Stromal cell of bone marrow (primary cell): ENCODE measurements around the gene FRMD4B.

Source experiments
- DNase-seq: peaks from one replicate; pipeline ENCODE4 v3.0.0-alpha.2; 2012; ENCODE audit warnings: low read depth

Gene FRMD4B

GRCh38 chr3:69385723-69386555 is at the start of gene FRMD4B:
Gene FRMD4B (minus strand): TSS chr3:69386088. CDS start chr3:69385989, 99 bp downstream.
- DNase-seq: no peak

DNA sequence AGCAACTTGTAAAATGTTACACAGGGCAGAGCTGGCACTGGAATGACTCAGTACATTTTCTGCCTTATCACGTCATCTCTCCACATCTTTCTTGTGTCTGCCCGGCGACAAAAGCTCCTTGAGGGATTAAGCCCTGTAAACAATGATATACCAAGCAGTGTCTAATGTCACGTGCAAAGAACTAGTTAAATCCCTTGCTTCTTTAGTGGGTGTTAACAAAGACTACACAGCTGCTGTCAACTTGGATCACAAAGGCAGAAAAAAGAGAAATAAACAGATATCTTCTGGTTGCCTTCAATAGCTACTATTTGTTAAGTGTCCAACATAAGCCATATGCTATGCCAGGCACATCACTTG is 48.1 kb upstream of the FRMD4B start:
- DNase-seq: no peak

DNA sequence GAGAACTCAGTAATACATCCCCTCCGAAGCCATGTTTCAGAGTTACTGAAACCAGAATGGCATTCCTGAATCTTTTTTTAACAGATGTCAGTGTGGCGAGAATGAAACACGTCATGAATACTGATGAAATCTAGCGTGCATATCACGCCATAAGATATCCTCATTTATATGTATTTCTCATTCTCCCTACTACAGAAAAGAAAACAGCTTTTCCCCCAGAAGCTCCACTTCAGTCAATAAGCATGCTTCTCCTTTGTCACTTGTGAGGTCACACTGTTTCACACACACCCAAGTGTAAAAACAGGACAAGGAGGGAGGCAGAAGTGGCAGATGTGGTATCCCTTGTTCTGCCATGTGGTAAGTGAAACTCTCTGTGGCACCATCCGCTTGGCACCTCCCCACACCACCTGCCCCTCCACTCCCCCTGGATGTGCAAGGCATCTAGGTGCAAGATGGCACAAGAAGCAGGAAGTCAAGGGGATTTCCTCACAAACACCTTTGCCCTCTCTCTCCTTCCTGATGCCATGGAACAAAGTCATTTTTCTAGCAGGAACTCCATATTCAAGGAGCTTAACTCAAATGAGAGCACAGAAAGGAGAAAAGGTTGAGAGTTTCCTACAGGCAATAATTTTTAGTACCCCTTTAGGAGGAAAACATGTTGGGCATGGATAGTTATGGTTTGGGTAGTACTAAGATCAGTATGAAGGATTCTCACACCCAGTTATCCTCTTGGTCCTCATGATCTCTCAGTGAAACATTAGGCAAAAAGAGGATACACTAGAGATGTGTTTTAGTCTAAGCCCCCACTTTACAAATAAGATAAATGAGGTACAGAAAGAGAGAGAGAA is 47.5 kb upstream of the FRMD4B start:
- no peak for DNase-seq

GRCh38 chr3:69428657-69429255 is 42.9 kb upstream of the FRMD4B start:
- DNase-seq: no peak

DNA sequence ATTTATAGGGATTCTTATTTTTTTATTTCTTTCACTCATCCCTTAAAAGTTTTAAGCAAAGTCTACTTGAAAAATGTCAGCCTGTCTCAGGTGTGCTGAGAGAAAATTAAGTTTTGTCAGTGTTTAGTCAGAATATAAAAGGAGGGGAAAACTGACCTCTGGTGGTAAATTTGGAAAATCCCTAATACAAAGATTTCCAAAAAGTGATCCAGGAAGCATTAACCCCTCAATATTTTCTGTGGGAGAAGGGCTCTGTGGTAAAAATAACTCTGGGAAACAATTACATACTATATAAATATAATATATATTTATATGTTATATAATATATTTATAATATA is 41.0 kb upstream of the FRMD4B start:
- DNase-seq: no peak

DNA sequence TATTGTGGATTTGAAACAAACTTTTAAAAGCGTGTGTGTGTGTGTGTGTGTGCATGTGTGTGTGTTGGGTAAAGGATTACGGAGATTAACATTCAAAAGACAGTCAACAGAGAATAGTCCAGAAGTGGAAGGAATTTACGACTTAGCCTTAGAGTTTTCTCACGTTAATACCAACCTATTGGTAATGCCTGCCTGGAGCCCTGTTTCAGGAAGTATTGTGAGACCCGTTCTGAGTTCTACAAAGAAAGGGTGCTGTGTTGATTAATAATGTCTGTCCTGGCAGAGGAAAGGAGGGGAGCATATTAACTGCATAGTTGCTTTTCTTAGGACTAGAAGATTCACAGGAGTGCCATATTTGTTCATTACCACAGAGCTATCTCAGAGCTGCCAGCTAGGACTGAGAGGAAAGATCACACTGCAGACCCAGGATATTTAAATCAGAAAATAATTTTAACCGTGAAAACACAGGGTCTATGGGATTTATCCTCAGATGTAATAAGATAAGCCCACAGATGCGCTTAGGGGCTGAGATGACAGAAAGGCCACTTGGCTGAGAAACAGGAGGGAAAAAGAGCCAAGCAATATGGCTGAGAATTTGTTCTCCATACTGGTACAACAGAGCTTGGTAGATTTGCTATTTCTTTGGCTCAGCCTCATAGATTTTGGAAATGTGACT is 40.5 kb upstream of the FRMD4B start:
- DNase-seq: no peak

DNA sequence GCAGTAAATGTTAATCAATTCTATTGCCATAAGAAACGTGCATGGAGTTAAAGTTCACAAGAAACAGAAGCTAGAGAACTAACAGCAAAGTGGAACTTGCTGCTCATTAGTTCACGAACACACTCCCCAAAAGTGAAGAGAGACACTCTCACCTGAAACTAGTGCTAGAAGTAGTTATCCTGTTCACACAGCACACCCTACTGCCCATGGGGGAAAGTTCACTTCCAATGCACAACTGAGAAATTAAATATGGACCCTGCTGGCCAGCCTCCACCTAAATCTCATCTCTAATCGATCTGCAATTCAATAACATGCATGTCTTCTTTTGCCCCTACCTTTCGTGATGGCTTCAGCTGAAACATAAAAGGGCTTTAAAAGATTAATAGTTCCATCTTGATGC is 39.4 kb upstream of the FRMD4B start:
- DNase-seq: no peak

DNA sequence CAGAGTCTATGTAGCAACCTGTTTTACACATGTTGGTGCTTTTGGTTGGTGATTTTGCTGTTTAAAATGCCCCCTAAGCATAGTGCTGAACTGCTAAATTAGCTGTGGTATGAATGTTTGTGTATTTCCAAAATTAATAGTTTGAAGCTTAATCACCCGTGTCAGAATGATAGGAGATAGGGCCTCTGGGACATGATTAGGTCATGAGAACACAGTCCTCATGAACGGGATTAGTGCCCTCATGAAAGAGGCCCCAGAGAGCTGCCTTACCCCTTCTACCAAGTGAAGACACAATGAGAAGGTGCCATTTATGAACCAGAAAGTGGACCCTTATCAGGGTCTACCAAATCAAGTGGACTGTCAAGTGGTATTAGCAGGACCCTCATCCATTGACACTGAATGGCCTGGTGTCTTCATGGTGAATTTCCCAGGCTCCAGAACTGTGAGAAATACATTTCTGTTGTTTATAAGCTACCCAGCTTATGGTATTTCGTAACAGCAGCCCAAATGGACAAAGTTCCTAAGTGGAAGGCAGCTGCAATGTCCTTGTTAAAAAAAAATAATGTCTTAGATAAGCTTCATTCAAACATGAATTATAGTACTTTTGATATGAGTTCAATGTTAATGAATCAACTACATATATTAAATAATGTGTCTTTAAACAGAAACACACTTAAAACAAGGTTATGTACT is 37.7 kb upstream of the FRMD4B start:
- no peak for DNase-seq

DNA sequence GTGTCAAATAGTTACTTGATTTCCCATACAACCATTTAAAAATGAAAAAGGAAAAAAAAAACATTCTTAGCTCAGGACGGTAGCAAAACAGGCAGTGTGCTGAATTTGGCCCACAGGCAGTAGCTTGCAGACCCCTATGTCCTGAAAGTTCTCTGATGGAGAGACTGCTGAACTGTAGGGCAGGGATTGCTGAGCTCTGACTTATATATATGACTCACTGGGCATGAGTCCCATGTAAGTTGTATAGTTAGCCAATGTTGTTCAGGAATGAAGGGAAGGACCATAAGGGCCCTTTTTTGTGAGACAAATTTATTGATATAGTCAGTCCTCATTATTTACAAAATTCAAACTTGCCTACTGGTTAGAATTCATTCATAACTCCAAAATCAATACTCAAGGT is 36.9 kb upstream of the FRMD4B start:
- no peak for DNase-seq

DNA sequence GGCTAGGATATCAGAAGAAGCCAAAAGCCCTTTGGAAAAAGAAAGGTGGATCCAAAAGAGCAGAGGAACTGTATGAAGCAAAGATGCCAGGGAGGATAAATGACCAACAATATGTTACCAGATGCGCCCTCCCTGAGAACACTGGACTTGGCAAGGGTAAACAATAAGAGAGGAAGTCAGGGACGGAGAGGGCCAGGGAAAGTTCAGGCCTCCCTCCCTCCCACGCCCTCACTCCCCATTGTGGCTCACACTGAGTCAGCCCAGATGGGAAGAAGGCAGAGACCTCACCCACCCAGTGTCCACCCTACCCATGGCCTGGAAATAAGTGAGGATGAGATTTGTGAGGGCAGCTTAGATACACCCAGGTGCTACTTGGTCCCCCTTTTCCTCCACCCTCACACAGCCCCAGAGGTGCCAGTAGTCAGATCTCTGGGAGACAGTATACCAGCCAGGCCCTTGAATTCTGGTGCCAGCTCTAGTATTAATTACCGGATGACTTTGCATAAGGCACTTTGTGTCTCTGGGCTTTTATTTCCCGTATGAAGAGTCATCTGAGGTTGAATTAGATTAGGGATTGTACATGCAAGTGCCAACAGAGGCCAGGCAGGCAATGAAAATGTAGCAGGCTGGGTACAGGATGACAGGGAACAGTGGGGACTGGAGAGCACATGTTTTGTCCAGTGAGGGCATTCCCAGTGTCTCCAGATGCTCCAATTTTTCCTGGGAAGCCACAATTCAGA is 35.1 kb upstream of the FRMD4B start:
- no peak for DNase-seq

DNA sequence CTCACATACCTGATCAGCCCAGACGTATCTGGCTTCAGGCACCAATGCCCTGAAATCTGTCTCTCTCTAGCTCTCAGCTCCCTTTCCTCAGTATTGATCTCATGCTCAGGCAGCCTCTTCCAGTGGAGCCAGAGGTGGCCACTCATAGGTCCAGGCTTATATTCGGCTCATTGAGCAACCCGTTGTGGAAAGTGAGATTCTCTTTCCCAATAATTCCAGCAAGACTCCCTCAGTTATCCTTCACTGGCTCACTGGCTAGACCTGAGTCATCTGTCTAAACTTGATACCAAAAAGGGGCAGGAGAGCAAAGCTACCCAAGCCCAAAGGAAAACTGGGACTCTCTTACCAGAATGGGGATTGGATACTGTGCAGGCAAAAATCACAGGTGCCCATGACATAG is 33.4 kb upstream of the FRMD4B start:
- no peak for DNase-seq

DNA sequence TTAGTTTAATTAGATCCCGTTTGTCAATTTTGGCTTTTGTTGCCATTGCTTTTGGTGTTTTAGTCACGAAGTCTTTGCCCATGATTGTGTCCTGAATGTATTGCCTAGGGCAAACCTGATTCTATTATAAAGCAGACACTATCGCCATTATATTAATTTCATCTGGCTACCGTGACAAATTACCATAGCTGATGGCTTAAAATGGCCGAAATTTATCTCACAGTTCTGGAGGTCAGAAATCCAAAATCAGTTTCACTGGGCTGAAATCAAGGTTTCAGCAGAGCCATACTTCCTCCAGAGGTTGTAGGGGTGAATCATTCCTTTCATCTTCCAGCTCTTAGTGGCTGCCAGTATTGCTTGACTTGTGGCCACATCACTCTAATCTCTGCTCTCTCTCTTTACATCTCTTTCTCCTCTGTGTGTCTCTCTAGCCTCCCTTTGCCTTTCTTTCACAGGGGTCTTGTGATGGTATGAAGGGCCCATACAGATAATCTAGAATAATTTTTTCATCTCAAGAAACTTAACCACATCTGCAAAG is 31.7 kb upstream of the FRMD4B start:
- no peak for DNase-seq

DNA sequence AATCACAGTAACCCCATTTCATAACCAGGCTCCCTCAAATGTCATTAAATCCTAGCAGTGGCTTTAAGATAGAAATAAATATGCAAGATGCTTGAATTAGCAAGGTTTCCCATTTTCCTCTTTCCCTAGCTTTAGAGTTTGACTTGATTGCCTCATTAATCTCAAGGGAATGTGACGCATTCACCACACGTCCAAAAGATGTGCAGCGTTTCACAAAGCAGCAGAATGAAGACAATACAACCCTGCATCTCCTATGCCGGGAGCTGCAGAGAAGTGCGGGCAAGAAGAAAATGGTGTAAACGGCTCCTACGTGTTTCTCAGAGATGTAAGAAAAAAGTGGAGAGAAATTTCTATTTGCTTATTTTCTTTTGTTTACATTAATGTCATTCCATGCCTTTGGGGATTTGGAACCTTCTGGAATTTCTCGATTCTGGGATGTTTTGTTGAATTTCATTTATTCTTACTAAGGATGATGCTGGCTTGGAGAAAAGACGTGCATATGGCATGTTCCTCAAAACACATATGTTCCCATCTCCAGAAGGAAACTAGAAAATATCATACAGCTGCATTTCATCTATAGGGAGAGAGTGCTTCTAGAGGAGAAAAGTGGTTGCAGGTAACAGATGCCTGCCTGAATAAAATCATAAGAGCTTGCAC is 27.8 kb upstream of the FRMD4B start:
- no peak for DNase-seq

DNA sequence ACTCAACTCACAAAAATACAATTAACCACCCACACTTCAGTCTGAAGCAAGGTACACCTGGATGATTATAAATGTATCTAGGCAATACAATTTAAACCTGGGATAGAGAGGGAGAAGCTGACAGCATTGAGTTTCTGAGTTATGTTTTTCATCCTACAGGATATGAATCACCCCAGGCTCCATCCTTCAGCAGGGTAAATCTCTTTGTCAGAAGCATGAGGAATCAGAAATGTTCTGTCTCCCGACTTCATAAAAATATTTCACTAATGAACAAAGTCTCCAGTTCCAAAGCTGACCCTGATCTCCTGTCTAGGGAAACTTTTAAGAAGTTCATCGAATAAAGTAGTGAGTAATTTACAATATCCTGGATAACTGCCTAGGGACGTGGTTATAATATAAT is 25.5 kb upstream of the FRMD4B start:
- DNase-seq: no peak

GRCh38 chr3:69410301-69410700 is 24.4 kb upstream of the FRMD4B start:
- no peak for DNase-seq

DNA sequence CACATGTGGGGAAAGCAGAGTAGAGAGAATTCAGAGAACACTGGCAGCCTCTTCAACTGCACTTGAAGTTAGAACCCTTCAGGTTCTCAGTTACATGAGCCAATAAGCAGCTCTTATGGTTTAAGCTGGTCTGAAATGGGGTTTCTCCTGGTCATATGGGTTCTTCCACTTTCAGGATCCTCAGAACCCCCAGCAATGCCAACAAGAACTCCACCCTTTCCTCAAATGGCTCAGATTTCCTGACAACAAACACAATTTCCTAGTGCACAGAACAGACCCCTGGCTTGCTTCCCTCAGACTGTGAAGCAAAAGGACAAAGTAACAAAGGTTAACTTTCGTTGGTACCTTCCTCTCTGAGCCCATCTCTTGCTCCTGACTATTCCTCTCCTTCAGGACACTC is 23.9 kb upstream of the FRMD4B start:
- no peak for DNase-seq

DNA sequence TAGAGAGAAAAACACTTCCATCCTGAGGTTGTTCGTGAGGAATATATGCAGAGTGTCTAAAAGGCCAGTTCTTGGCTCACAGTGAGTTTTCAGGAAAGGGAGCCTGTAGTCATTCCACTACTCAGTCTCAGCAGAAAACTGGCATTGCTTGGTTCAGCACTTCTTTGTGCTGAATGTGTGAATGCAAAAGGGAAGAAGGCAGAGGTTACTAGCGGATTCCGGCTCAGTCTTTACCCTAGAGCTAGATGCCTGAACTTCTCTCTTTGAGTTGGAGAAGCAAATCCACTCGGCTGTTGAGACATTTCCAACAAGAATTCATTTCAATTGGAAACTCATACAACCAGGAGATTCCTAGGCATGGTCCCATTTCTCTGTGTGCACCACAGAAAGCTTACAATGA is 23.1 kb upstream of the FRMD4B start:
- DNase-seq: no peak

GRCh38 chr3:69408542-69408941 is 22.7 kb upstream of the FRMD4B start:
- no peak for DNase-seq

DNA sequence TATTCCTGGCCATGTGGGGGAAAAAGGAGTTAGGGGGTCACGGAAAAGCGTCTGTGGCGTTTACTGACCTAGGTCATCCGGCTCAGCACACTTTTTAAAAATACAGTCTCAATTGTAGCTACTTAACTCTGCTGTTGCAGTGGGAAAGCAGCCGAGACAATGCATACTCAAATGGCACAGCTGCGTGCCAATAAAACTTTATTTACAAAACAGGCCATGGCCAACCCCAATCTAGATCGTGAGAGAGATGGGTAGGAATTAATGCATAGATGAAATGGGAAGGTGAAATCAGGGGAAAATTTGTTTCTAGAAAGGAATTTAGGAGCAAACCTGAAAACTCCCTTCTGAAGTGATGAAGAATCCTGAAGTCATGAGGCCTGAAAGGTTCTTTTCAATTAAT is 22.0 kb upstream of the FRMD4B start:
- no peak for DNase-seq

DNA sequence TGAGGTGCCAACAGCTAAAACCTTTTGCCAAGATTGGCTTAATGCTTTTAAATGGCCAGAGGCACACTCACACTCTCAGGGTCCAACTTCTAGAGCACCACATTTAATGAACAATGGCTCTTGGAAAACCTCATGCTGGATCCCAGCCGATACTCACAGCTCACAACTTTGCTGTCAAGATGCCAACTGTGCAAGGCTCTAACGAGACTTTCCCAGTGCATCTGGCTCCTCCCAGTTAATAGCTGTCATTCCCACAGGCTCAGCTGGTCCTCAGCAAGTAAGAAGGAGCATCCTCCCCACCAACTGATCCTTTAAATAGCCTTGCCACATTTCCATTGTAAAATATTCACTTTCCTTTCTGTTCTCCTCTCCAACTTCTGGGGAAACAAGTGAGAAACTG is 20.3 kb upstream of the FRMD4B start:
- DNase-seq: no peak
